ENCODE data around the gene PSMD4. TPM values are rescaled to one million over a fixed set of nuclear protein-coding genes. Genes with fewer than 3 reads are reported as not detected.

The PSMD4 gene
- total and polyA plus RNA-seq, 7 experiments from 2014 or later, result 72.0 to 258 (median 145) TPM

DNA sequence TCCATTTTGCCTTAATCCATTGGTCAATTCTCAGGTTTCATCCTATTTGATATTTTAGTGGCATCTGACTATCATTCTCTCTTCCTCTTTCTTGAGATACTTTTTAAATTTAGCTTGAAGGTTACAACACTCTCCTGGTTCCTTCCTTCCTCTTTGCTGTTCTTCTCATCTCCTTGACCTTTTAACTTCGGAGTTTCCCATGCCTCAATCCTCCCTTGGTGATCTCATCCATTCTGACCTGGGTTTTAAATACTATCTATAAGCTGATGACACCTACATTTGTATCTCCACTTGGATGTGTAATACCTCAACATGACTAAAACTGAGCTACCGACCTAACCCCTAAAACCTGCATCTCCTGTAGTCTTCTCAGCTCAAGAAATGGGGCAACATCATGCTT is 22.7 kb downstream of the PSMD4 start:
- DNase-seq, result no peak
- Mint-ChIP-seq H3K9me3 (no peaks in the 10 kb centered on the region), H3K4me1 (peaks cover 0 to 14% (median 7%) of the 10 kb centered on the region in 7 donors), H3K27me3 (no peaks in the 10 kb centered on the region), H3K27ac (peak overlapping the region in 2 of 9 donors; percentile 4 to 23), H3K4me3 (no peak overlapping the region), H3K36me3 (peaks cover 0 to 8% (median 4%) of the 10 kb centered on the region in 5 donors)
- H3K27me3 ChIP-seq (ENCODE audit: control insufficient read depth in 2 of 2, insufficient read depth in 2 of 2, low read length in 2 of 2), result no peaks in the 10 kb centered on the region
- CTCF ChIA-PET, result no interaction called here
- no peak overlapping the region for H3K27ac ChIP-seq (ENCODE audit: low read depth, low read length)
- no peak overlapping the region for H3K4me3 ChIP-seq (ENCODE audit: low read length)
- peaks cover 0 to 3% (median 0%) of the 10 kb centered on the region in 3 experiments for H3K36me3 ChIP-seq (ENCODE audit: control insufficient read depth in 2 of 3, insufficient read depth in 3 of 3, low read length in 3 of 3)
- intact Hi-C loops (cut with micrococcal nuclease), result no loop called here
- no peak for ATAC-seq
- H3K9me3 ChIP-seq (ENCODE audit: control insufficient read depth in 2 of 3, low read length in 3 of 3), result no peaks in the 10 kb centered on the region
- POLR2A ChIA-PET, result no interaction called here
- no peaks in the 10 kb centered on the region for H3K4me1 ChIP-seq (ENCODE audit: control insufficient read depth in 2 of 2, insufficient read depth in 2 of 2, low read length in 2 of 2)

DNA sequence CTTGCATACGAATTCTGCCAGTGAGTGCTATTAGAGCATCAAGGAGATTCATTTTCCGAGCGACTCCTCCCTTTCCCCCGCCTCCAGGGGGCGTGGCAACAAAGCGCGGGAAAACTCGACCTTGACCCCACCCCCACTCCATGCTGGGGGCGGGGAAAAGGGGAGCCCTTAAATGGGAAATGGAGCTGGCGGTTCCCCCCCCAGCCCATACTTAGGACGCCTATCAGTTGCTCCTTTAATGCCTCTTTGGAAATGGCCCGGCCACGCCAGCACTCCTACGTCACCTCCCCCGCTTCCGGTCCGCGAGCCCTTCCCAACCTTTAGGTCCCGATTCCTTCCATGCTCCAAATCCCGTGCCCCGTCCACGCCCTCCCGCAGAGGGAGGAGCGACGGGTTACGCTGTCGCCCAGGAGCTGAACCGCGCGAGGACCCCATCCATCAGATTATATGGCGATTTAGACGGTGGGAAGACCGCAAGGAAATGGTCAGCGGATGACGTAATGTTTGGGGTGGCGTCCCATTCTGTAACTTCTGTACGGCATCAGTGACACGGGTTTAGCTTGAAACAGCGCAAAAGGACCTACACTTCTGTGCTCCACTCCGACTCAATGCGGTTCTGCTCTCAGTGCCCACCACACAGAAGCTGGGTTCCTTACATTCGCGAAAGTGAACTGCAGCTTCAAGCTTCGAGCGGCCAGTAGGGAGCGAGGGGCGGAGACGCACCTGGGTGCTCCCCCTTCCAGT is 26.9 kb downstream of the PSMD4 start:
- H3K4me1 Mint-ChIP-seq, result peaks cover 20 to 37% (median 28%) of the 10 kb centered on the region in 7 donors
- peak overlapping the region; percentile 92 to 100 (median 96) for H3K27ac Mint-ChIP-seq
- H3K4me1 ChIP-seq (ENCODE audit: control insufficient read depth in 2 of 2, insufficient read depth in 2 of 2, low read length in 2 of 2), result peaks cover 10 to 11% of the 10 kb centered on the region in 2 donors
- H3K36me3 ChIP-seq (ENCODE audit: control insufficient read depth in 2 of 3, insufficient read depth in 3 of 3, low read length in 3 of 3), result peaks cover 0 to 13% (median 0%) of the 10 kb centered on the region in 3 experiments
- peak overlapping the region; percentile 87 for H3K27ac ChIP-seq (ENCODE audit: low read depth, low read length)
- intact Hi-C loops (cut with micrococcal nuclease), result loop anchor here (1.0 to 10.0 kb wide), 15 partner anchors 27 to 652 kb away; partner anchors contain the start of genes PIP5K1A (in 2 of the 2), POGZ (in 2 of the 2), PSMB4 (in 2 of the 2) and PSMD4 (in 2 of the 2)
- H3K27me3 ChIP-seq (ENCODE audit: control insufficient read depth in 2 of 2, insufficient read depth in 2 of 2, low read length in 2 of 2), result no peaks in the 10 kb centered on the region
- H3K27me3 Mint-ChIP-seq, result no peaks in the 10 kb centered on the region
- peaks cover 0 to 7% (median 3%) of the 10 kb centered on the region in 5 donors for H3K36me3 Mint-ChIP-seq
- H3K4me3 ChIP-seq (ENCODE audit: low read length), result peak overlapping the region; percentile 96
- no peaks in the 10 kb centered on the region for H3K9me3 ChIP-seq (ENCODE audit: control insufficient read depth in 2 of 3, low read length in 3 of 3)
- ChIA-PET CTCF (interaction anchor here (0.8 to 1.9 kb wide), 5 partner anchors 29 to 182 kb away, joined by 3 to 17 read pairs (median 4); partner anchors contain the start of gene TNFAIP8L2), POLR2A (interaction anchor here (0.6 to 2.1 kb wide), 33 partner anchors 11 to 1395 kb away, joined by 3 to 17 read pairs (median 4); partner anchors contain the start of genes MLLT11, PI4KB, PIP5K1A and PSMB4)
- H3K9me3 Mint-ChIP-seq, result no peaks in the 10 kb centered on the region
- DNase-seq (peak; percentile 92 to 98 (median 94)), ATAC-seq (peak; percentile 66)
- H3K4me3 Mint-ChIP-seq, result peak overlapping the region; percentile 93 to 100 (median 97)

DNA sequence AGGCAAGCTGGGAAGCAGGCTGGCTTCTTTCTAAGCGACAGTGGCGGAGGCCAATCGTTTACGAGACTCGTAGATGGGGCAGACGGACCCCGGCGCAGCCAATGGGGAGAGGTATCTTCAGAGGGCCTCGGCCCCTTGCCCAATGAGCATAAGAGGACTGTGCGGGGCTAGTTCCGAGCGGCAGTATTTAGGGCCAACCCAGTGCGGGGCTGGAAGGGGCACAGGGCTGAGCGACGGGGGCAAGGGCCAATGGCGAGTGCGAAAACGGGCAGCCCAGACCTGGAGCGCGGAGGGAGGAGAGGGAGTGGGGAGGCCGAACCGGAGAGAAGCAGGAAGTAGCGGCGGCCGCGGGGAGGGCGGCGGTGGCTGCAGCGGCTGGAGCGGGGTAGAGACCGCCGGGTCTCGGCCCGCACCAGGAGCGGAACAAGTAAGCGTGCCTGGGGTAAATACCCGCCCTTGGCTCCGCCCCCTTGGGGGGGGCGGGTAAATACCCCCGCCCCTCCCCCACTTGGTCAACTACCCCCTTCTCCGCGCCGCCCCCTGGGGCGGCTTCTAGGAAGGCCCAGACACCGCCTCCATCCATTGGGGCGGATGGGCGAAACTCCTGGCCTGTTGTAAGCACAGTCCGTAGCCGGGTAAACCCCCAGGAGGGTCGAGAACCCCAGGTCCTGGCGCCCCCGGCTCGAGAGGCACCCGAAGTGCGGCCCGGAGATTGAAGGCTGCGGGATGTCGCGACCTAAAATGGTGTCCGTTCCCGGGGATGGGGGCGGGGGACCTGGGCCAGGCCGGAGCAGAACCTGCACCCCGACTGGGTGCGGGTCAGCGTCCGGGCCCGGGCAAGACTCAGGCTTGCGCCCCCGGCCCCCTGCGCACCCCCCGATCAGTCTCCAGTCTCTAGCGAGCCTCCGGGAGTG is 27.7 kb downstream of the PSMD4 start, which contains the start of gene ZNF687:
TSS of gene ZNF687 (plus strand) at position 331 of the 914 bp plus-strand sequence. CDS start 3,993 bp downstream, outside the sequence.
- Mint-ChIP-seq H3K27ac (peak within 1 kb of the TSS; percentile 92 to 100 (median 96)), H3K27me3 (no peaks in the 10 kb centered on the region), H3K4me1 (peaks cover 20 to 42% (median 27%) of the 10 kb centered on the region in 7 donors), H3K9me3 (no peaks in the 10 kb centered on the region), H3K36me3 (peaks cover 0 to 7% (median 3%) of the 10 kb centered on the region in 5 donors), H3K4me3 (peak within 1 kb of the TSS; percentile 93 to 100 (median 97))
- H3K4me1 ChIP-seq (ENCODE audit: control insufficient read depth in 2 of 2, insufficient read depth in 2 of 2, low read length in 2 of 2), result peaks cover 10 to 11% of the 10 kb centered on the region in 2 donors
- H3K36me3 ChIP-seq (ENCODE audit: control insufficient read depth in 2 of 3, insufficient read depth in 3 of 3, low read length in 3 of 3), result peaks cover 0 to 21% (median 0%) of the 10 kb centered on the region in 3 experiments
- POLR2A ChIA-PET, result interaction anchor here (0.6 to 2.1 kb wide), 35 partner anchors 10 to 1395 kb away, joined by 3 to 17 read pairs (median 4); partner anchors contain the start of genes PI4KB, PIP5K1A, PSMB4 and PSMD4
- intact Hi-C loops (cut with micrococcal nuclease), result loop anchor here (1.0 to 10.0 kb wide), 18 partner anchors 19 to 653 kb away; partner anchors contain the start of genes PI4KB (in 2 of the 2), PIP5K1A (in 2 of the 2), POGZ (in 2 of the 2) and PSMB4 (in 2 of the 2)
- DNase-seq, result peak; percentile 93 to 99 (median 99)
- peak within 1 kb of the TSS; percentile 96 for H3K4me3 ChIP-seq (ENCODE audit: low read length)
- H3K27ac ChIP-seq (ENCODE audit: low read depth, low read length), result peak within 1 kb of the TSS; percentile 87
- no peaks in the 10 kb centered on the region for H3K9me3 ChIP-seq (ENCODE audit: control insufficient read depth in 2 of 3, low read length in 3 of 3)
- no peaks in the 10 kb centered on the region for H3K27me3 ChIP-seq (ENCODE audit: control insufficient read depth in 2 of 2, insufficient read depth in 2 of 2, low read length in 2 of 2)
- CTCF ChIA-PET, result interaction anchor here (0.6 to 1.9 kb wide), 7 partner anchors 30 to 183 kb away, joined by 3 to 17 read pairs (median 4); partner anchors contain the start of genes TNFAIP8L2 and VPS72
- ATAC-seq, result peak; percentile 91

DNA sequence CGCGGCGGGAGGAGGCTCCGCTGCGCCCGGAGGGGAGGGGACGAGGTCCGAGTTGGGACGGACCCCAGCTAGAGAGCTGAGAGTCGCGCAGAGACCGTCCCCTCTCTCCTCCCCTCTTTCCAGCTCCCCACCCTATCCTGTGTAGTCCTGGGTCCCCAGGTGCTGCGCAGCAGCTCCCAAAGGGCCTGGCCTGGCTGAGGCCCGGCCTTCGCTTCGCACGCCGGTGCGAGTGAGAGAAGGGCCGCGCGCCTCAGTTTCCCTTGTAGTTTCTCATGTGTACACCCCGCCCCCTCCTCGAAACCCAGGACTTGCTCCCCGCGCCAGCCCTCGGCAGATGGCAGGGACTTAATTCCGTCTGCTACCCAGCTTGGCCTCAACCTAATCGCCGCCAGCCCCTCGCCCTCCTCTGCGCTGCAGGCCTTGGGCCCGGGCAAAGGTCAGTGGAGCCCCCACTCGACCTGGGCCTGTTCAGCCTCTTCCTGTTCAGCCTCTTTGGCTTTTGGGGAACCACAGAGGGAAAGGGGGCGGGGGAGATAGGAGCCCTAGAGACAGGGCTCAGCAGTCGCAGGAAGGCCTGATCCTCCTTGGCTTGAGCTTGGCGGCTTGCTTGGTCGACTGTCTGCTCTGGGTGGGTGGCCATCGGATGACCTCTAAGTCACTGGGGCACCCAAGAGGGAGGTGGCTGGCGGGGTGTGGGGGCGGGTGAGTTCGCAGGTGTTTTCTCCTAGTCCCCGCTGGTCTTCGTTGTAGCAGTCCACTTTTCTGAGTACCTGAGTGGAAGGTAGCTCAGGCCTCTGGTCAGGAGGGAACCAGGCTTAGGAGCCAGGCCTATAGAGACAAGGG is 28.6 kb downstream of the PSMD4 start:
- Mint-ChIP-seq H3K27me3 (no peaks in the 10 kb centered on the region), H3K9me3 (no peaks in the 10 kb centered on the region), H3K36me3 (peaks cover 0 to 7% (median 3%) of the 10 kb centered on the region in 5 donors), H3K4me3 (peak overlapping the region; percentile 90 to 100 (median 96)), H3K4me1 (peaks cover 19 to 42% (median 27%) of the 10 kb centered on the region in 7 donors), H3K27ac (peak overlapping the region; percentile 72 to 99 (median 91))
- peak; percentile 15 to 37 (median 27) for DNase-seq
- no peak for ATAC-seq
- POLR2A ChIA-PET, result interaction anchor here (0.8 to 1.4 kb wide), 7 partner anchors 12 to 126 kb away, joined by 3 to 7 read pairs (median 3); partner anchors contain the start of genes PI4KB, PSMB4, TNFAIP8L2 and VPS72
- peak overlapping the region; percentile 96 for H3K4me3 ChIP-seq (ENCODE audit: low read length)
- H3K4me1 ChIP-seq (ENCODE audit: control insufficient read depth in 2 of 2, insufficient read depth in 2 of 2, low read length in 2 of 2), result peaks cover 10 to 11% of the 10 kb centered on the region in 2 donors
- no peaks in the 10 kb centered on the region for H3K9me3 ChIP-seq (ENCODE audit: control insufficient read depth in 2 of 3, low read length in 3 of 3)
- no peaks in the 10 kb centered on the region for H3K27me3 ChIP-seq (ENCODE audit: control insufficient read depth in 2 of 2, insufficient read depth in 2 of 2, low read length in 2 of 2)
- intact Hi-C loops (cut with micrococcal nuclease), result loop anchor here (1.0 to 10.0 kb wide), 8 partner anchors 18 to 329 kb away; partner anchors contain the start of genes CDC42SE1 (in 1 of the 2), CGN (in 1 of the 2), GABPB2 (in 1 of the 2) and PI4KB (in 1 of the 2)
- CTCF ChIA-PET, result interaction anchor here (0.6 to 1.2 kb wide), 2 partner anchors 58 to 93 kb away, joined by 3 read pairs; partner anchors contain the start of gene VPS72
- H3K36me3 ChIP-seq (ENCODE audit: control insufficient read depth in 2 of 3, insufficient read depth in 3 of 3, low read length in 3 of 3), result peaks cover 0 to 30% (median under 1%) of the 10 kb centered on the region in 3 experiments
- peak overlapping the region; percentile 87 for H3K27ac ChIP-seq (ENCODE audit: low read depth, low read length)

DNA sequence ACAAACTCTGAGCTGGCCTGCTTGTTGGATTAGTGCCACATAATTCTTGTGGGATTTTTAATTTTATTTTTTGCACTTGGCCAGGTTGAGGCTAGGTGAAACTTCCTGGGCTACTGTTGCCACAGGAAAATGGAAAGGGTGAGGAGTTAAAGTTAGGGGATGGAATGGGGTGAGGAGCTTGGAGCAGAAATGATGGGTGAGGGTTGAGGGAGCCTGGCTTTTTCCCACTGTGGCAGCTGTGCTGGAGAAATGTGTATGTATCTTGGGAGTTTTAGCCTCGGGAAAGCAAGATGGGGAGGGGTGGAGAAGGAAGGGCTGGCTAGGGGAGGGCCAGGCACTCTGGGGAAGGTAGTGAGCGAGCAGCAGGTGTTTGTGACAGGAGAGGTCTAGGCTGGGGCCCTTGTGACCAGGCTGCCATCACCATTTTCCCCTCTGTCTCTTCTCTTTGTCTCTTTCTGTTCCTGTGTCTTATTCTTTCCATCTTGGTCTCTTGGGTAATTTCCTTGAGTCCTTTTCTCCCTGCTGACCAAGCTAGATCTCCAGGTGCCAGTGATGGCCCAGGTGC is 29.6 kb downstream of the PSMD4 start:
- Histone ChIP-seq H3K4me1 (ENCODE audit: control insufficient read depth in 2 of 2, insufficient read depth in 2 of 2, low read length in 2 of 2) (peaks cover 10 to 11% of the 10 kb centered on the region in 2 donors), H3K4me3 (ENCODE audit: low read length) (no peak overlapping the region), H3K9me3 (ENCODE audit: control insufficient read depth in 2 of 3, low read length in 3 of 3) (no peaks in the 10 kb centered on the region), H3K27ac (ENCODE audit: low read depth, low read length) (peak overlapping the region; percentile 87), H3K27me3 (ENCODE audit: control insufficient read depth in 2 of 2, insufficient read depth in 2 of 2, low read length in 2 of 2) (no peaks in the 10 kb centered on the region), H3K36me3 (ENCODE audit: control insufficient read depth in 2 of 3, insufficient read depth in 3 of 3, low read length in 3 of 3) (peaks cover 0 to 40% (median 8%) of the 10 kb centered on the region in 3 experiments)
- ChIA-PET POLR2A (interaction anchor here (1.1 to 1.4 kb wide), 2 partner anchors 119 to 127 kb away, joined by 3 read pairs; partner anchors contain the start of gene TNFAIP8L2), CTCF (interaction anchor here (0.7 to 1.2 kb wide), 2 partner anchors 56 to 57 kb away, joined by 3 read pairs; no protein-coding TSS in a partner anchor)
- no peaks in the 10 kb centered on the region for H3K27me3 Mint-ChIP-seq
- H3K9me3 Mint-ChIP-seq, result no peaks in the 10 kb centered on the region
- peaks cover 0 to 16% (median 3%) of the 10 kb centered on the region in 5 donors for H3K36me3 Mint-ChIP-seq
- no peak for ATAC-seq
- peaks cover 25 to 49% (median 37%) of the 10 kb centered on the region in 7 donors for H3K4me1 Mint-ChIP-seq
- no peak for DNase-seq
- intact Hi-C loops (cut with micrococcal nuclease), result loop anchor here (5.0 to 10.0 kb wide), 3 partner anchors 227 to 328 kb away; partner anchors contain the start of genes CDC42SE1 (in 1 of the 2), CGN (in 1 of the 2) and SNX27 (in 1 of the 2)
- peak overlapping the region; percentile 72 to 99 (median 91) for H3K27ac Mint-ChIP-seq
- peak overlapping the region; percentile 90 to 100 (median 96) for H3K4me3 Mint-ChIP-seq

Measured in naive thymus-derived CD4-positive, alpha-beta T cell (primary cell).